ENCODE results near the gene ETFRF1.

DNA sequence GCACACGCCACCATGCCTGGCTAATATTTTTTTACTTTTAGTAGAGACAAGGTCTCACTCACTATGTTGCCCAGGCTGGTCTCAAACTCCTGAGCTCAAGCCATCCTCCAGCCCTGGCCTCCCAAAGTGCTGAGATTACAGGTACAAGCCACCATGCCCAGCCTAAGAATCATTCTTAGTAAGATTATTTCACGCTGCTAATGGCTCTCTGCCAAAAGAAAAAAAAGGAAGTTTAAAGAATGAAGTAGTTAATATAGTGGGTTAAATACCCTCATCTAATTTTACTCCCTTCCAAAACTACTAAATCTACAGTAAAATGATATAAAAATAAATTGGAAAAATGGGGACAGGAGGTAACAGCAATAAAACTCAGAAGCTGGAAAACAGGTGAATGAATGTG is 2.6 kb downstream of the ETFRF1 start:
- no peak for TF ChIP-seq POLR2A (IDR thresholded peaks at IDR 0.05; ENCODE audit: low read depth, low read length)
- no peak for TF ChIP-seq TAF1 (IDR thresholded peaks at IDR 0.05; ENCODE audit: low read depth, low read length)
- TF ChIP-seq POLR2AphosphoS5 (IDR thresholded peaks at IDR 0.05; ENCODE audit: low read depth, low read length) = no peak
- TF ChIP-seq SPI1 (IDR thresholded peaks at IDR 0.05; ENCODE audit: low read depth, low read length) = no peak
- no peak for TF ChIP-seq PAX5 (IDR thresholded peaks at IDR 0.05; ENCODE audit: insufficient read depth, low read length, severe bottlenecking)
